Epidermal melanocyte (primary cell): Measurements from ENCODE around the gene HAUS8.
"Not testable (repeated sequence)": the region's sequence is repeated elsewhere in the genome, so short reads cannot be mapped to it uniquely, and the experiment has no call there.

Experiments
- DNase-seq: peaks from one replicate; pipeline ENCODE4 v3.0.0; 2011; ENCODE audit warnings: low spot score; ENCODE audit not compliant: insufficient read length

The HAUS8 gene

GRCh38 chr19:17035842-17036424 is 39.3 kb downstream of the HAUS8 start:
- no peak for DNase-seq

DNA sequence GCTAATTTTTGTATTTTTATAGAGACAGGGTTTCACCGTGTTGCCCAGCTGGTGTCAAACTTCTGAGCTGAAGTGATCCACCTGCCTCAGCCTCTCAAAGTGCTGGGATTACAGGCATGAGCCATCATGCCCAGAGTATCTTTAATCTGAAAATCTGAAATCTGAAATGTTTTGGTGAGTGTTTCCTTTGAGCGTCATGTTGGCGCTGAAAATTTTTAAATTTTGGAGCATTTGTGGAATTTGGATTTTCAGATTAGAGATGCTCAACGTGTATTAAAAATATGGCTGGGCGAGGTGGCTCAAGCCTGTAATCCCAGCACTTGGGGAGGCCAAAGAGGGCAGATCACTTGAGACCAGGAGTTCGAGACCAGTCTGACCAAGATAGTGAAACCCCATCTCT is 43.5 kb downstream of the HAUS8 start:
- no peak for DNase-seq

GRCh38 chr19:17027535-17027975 is 47.7 kb downstream of the HAUS8 start:
- no peak for DNase-seq

- no peak for DNase-seq
Observed at GRCh38 chr19:17026706-17027534, 48.3 kb downstream of the HAUS8 start, which contains the start of gene CPAMD8. Gene CPAMD8, minus strand, starts transcription at chr19:17026810. Its CDS starts 168 bp downstream, at chr19:17026642.

DNA sequence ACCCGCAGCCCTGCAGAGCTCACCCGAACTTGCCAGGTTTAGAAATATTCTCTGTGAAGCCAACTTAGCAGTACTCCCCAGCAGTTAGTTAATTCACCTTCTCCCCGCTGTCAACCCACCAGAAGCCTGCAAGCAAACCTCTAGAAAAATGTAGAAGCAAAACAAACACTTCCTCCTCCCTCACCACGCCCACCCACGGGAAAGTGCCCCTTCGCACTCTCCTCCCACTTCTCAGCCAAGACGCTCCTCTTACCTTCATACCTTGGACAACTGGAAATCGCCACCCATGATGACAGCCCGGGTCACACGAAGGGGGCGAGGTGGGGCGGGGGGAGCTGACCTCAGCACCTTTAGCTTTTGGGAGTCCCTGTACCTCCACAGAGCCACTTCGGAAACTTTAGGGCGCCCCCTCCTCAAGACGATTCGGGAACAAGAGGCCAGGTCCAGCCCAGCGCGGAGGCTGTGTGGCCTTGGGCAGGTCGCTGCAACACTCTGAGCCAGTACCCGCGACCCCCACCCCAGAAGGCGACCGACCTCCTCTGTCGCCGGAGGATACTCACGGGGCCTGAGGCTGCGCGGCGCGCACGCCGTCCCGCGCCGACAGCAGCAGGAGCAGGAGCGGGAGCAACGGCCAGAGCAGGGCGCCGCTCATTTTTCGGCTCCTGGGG is 49.1 kb downstream of the HAUS8 start:
- DNase-seq = no peak

DNA sequence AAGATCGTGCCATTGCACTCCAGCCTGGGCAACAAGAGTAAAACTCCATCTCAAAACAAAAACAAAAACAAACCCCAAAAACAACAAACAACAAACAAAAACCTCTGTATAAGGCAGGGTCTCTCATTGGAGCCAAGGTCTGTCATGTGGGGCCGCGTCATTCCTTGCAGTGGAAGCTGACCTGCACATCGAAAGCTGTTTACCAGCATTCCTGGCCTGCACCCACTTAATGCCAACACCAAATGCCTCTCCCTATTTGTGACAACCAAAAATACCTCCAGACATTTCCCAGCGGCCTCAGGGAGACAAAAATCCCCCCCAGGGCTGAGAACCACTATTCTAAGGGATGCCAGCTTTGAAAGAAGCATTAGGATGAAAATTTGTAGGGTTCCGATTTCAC is 49.9 kb downstream of the HAUS8 start:
- no peak for DNase-seq

- not testable (repeated sequence) for DNase-seq
Observed at GRCh38 chr19:17024941-17025340, 50.3 kb downstream of the HAUS8 start.

- DNase-seq = no peak
Observed at GRCh38 chr19:17023805-17024204, 51.4 kb downstream of the HAUS8 start.

GRCh38 chr19:17022738-17023137 is 52.5 kb downstream of the HAUS8 start:
- no peak for DNase-seq

DNA sequence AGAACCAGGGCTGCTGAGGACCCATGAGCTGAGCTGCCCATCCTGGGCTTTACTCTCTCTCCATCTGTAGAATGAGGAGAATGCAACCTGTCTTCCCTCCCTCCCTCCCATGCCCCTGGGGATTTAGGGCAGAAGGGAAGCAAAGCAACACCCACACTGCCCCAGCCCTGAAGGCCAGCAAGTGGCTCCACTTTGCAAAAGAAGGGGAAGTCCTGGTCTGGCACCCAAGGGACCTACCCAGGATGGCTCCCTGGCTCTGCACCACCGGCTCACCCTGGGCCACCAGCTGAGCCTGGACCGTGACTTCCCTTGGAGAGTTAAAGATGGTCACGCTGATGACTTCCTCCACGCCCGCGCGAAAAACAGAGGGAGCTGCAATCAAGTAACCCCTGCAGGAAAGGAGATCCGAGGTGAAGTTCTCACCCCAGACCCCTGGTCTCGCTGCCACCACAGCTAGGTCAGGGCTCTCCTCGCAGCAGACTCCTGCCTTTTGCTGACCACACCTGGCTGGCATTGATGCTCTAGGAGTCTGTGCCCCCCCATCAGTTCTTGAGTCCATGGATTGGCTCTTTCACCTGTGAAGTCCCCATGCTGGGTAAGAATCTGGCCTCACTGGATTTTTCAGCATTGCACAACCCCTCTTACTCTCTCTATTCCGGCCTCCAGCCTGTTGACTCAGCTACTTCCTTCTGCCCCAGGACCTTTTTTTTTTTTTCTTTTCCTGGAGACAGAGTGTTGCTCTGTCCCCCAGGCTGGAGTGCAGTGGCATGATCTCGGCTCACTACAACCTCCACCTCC is 53.3 kb downstream of the HAUS8 start:
- no peak for DNase-seq

GRCh38 chr19:17021328-17021727 is 53.9 kb downstream of the HAUS8 start:
- no peak for DNase-seq

- no peak for DNase-seq
Observed at GRCh38 chr19:17020823-17021222, 54.4 kb downstream of the HAUS8 start.

- DNase-seq = no peak
Observed at GRCh38 chr19:17020385-17020784, 54.9 kb downstream of the HAUS8 start.

GRCh38 chr19:17014212-17014861 is 60.9 kb downstream of the HAUS8 start:
- DNase-seq = not testable (repeated sequence)

DNA sequence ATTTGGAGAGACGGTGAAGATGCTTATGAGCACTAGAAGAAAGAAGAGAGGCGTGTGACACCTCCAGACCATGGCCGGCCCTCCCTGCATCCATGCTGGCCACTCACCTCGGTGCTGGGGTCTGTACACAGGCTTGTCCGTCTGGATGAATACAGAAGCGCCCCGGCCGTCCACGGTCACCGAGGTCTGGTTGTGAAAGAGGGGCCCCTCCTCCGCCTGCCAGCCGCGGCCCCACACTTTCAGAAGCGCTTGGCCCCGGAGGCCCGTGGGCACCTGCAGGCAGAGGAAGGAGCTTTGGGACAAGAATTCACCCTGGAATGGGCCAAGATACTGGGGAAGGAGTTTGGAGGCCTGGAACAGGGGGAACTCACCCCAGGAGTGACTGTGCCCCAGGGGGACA is 63.8 kb downstream of the HAUS8 start:
- DNase-seq = no peak

DNA sequence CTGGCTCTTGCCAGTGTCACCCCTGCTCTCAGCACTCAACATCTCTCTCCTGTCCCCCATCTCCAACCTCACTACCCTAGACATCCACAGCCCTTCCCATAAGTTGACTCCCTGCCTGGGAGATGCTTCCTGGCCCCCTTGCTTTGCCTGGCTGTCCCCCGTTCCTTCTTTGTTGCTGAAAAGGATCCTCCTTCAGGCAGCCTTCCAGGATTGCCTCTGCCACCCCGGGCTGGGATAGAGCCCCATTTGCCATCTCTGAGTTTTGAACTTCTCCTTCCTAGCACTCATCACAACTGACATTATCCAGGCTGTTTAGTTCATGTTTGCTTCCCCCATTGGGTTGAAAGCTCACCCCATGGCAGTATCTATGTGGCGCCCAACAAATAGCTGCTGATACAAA is 68.7 kb downstream of the HAUS8 start:
- no peak for DNase-seq

- DNase-seq = no peak
Observed at GRCh38 chr19:17005000-17005399, 70.3 kb downstream of the HAUS8 start.

DNA sequence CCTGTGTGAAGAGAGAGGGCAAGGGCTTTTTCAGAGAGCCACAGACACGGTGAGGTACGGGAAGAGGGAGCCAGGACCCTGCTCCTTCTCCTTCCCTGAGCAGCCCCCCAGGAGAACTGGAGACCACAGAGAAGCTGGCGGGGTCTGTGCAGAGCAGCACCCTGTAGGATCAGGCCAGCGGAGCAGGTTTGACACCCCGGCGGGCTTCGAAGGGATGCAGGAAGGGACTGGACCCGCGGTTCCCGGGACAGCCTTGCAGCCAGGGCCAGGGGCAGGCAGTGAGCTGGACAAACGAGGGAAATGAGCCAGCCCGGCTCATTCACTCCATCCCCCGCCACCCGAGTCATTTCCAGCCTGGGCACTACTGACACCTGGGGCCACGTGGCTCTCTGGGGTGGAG is 70.9 kb downstream of the HAUS8 start:
- no peak for DNase-seq

GRCh38 chr19:17002455-17002854 is 72.8 kb downstream of the HAUS8 start:
- DNase-seq = no peak

DNA sequence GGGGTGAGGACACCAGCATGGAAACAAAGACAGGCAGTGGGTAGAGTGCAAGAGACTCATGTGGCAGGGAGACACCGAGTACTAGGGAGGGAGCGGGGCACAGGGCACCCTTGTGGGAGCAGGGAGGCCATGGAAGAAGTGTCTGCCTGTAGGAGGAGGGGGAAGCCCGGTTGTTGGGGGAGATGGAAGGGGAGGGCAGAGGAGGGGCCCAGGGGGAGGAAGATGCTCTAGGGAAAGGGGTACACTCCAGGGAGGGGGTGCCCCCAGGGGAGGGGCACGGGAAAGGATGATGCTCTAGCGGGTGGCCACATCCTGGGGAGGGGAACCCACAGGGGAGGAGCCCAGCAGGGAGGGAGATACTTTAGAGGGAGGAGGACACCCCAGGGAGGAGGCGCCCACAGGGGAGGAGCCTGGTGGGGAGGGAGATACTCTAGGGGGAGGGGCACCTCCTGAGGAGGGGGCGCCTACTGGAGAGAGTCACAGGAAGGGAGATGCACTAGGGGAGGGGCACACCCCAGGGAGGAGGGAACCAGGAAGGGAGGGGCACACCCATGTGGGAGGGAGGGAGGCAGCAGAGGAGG is 73.6 kb downstream of the HAUS8 start:
- DNase-seq = no peak
